Lower leg skin (tissue), 3 donors: ENCODE measurements around the gene MEF2D.

ENCODE experiments used
- POLR2A ChIP-seq, 2 donors: fragments of 450-650 bp; IDR thresholded peaks; one replicate each; pipeline ENCODE4 v1.6.1; 2016 to 2017; ENCODE audit warnings: antibody characterized with exemption in 2 of 2, mild to moderate bottlenecking in 1 of 2, moderate library complexity in 1 of 2
- TF ChIP-seq, protein P1 (sequence below), 3 donors: fragments of 450-650 bp; IDR thresholded peaks; one replicate each; pipeline ENCODE4 v1.5.1; 2016; ENCODE audit warnings: antibody characterized with exemption in 3 of 3, mild to moderate bottlenecking in 3 of 3, moderate library complexity in 2 of 3

DNA sequence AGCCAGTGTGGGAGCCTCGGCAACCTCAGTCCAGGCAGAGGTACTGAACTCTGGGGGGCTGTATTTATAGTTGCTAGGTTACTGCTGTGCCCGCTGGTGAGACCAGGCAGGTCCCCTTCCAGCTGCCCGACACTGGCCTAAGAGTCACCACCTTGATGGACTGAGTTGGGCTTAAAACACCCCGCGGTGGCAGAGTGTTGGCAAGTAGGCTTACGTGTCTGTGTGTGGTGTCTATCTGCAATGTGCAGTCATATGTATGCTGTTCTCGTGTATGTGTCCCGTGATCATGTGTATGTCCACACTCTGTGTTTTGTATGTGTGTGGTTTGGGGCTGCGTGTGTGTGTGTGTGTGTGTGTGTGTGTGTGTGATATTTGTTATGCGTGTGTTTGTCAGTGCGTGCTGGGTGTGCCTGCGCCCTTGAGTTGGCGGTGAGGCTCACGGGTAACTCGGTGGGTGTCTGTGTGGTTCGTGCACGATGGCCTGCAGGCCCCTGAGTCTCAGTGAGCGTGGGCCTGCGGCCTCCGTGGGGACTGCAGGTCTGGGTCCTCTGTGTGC, 65.5 kb downstream of the MEF2D start:
- TF ChIP-seq, protein P1, sequence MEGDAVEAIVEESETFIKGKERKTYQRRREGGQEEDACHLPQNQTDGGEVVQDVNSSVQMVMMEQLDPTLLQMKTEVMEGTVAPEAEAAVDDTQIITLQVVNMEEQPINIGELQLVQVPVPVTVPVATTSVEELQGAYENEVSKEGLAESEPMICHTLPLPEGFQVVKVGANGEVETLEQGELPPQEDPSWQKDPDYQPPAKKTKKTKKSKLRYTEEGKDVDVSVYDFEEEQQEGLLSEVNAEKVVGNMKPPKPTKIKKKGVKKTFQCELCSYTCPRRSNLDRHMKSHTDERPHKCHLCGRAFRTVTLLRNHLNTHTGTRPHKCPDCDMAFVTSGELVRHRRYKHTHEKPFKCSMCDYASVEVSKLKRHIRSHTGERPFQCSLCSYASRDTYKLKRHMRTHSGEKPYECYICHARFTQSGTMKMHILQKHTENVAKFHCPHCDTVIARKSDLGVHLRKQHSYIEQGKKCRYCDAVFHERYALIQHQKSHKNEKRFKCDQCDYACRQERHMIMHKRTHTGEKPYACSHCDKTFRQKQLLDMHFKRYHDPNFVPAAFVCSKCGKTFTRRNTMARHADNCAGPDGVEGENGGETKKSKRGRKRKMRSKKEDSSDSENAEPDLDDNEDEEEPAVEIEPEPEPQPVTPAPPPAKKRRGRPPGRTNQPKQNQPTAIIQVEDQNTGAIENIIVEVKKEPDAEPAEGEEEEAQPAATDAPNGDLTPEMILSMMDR (IDR thresholded peaks at IDR 0.05) = no peak
- no peak for TF ChIP-seq POLR2A (IDR thresholded peaks at IDR 0.05)
